ENCODE measurements around the gene NIPAL3.

- TF ChIP-seq ZNF274 (IDR thresholded peaks at IDR 0.05; ENCODE audit: low read depth, low read length) = no peak
- no peak for TF ChIP-seq POLR2A (IDR thresholded peaks at IDR 0.05; ENCODE audit: borderline replicate concordance, extremely low read depth, insufficient read depth, insufficient read length)
- no peak for TF ChIP-seq ATF3 (IDR thresholded peaks at IDR 0.05)
- TF ChIP-seq CTCF (IDR thresholded peaks at IDR 0.05 in 2 of 3, conservative IDR thresholded peaks at IDR 0.05 in 1 of 3; ENCODE audit: borderline replicate concordance in 1 of 3, insufficient read depth in 1 of 3, low read depth in 2 of 3, low read length in 2 of 3) = no peak
- no peak for TF ChIP-seq POLR2AphosphoS5 (IDR thresholded peaks at IDR 0.05; ENCODE audit: low read depth, low read length)
Observed at GRCh38 chr1:24425922-24426321, 10.3 kb downstream of the NIPAL3 start.

Data from HCT116 (cell line).